T-helper 9 cell (primary cell): ENCODE measurements around the gene NPY1R.

Source experiments
- DNase-seq: peaks from one replicate; pipeline ENCODE4 v3.0.0-alpha.2; 2020

The NPY1R gene

GRCh38 chr4:163274861-163275260 is 57.5 kb downstream of the NPY1R start:
- no peak for DNase-seq
